IPS DF 19.7 (cell line): ENCODE data around the gene NBPF15.
A peak's percentile ranks its signal among the peaks of the same experiment; 100 is the strongest.
"Not testable (repeated sequence)": the region's sequence is repeated elsewhere in the genome, so short reads cannot be mapped to it uniquely, and the experiment has no call there.

Source experiments
- DNase-seq: peaks from one replicate; pipeline ENCODE4 v3.0.0-alpha.2; 2013; ENCODE audit warnings: low read depth, low spot score

Gene NBPF15, protein sequence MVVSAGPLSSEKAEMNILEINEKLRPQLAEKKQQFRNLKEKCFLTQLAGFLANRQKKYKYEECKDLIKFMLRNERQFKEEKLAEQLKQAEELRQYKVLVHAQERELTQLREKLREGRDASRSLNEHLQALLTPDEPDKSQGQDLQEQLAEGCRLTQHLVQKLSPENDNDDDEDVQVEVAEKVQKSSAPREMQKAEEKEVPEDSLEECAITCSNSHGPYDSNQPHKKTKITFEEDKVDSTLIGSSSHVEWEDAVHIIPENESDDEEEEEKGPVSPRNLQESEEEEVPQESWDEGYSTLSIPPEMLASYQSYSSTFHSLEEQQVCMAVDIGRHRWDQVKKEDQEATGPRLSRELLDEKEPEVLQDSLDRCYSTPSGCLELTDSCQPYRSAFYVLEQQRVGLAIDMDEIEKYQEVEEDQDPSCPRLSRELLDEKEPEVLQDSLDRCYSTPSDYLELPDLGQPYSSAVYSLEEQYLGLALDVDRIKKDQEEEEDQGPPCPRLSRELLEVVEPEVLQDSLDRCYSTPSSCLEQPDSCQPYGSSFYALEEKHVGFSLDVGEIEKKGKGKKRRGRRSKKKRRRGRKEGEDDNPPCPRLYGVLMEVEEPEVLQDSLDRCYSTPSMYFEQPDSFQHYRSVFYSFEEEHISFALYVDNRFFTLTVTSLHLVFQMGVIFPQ

DNA sequence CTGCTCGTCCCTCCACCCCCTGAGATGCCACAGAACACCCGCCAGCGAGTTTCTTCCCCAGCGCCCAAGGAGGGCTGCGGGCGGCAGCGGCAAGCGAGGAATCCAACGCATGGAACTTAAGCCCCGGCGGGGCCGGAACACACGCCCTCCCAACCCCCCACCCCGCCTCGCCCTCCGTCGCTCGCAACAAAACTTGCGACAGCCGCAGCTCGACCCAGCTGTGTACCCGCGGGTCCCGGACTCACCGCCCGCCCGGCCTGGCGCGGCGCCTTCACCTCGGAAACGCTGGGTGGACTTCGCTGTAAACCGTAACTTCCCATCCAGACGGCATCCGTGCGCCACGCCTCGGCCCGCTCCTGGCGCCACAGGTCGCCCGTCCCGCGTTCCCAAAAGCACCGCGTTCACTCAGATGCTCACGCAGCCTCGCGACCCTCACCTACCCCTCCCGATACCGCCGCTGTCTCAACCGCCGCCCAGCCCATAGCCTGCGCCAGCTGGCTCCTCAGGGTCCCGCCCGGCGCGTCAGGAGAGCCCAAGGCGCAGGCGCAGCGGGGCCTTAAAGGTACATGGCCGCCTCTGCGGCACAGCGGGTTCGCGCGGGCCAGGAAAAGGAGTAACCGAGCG, at the start of gene NBPF15:
Gene NBPF15 (minus strand): TSS at position 534 of the 624 bp plus-strand sequence. CDS start 21,666 bp downstream, outside the sequence.
- DNase-seq, result not testable (repeated sequence)

- DNase-seq, result not testable (repeated sequence)
These were observed 35.0 kb upstream of the NBPF15 start for GRCh38 chr1:144496429-144496828.

GRCh38 chr1:144494130-144494529, 32.7 kb upstream of the NBPF15 start:
- DNase-seq, result not testable (repeated sequence)

DNA sequence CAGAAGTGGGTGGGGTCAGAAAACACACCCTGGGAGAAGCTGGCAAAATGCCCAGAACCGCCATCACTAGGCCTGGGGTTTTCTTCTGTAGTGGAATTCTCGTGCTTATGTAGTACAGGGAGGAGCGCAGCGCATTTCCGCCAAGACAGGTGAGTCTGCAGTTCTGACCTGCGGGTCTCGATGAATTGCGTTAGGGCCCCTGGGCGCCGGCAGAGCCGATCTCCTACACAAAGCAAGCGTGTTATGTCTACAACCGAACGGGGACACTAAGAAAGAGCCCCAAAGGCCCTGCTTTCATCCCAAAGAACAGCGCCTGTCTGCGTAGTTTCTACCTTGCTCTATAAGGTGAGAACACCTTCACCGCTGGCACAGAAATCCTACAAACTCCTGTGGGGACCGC, 28.9 kb upstream of the NBPF15 start:
- DNase-seq, result peak; percentile 1

DNA sequence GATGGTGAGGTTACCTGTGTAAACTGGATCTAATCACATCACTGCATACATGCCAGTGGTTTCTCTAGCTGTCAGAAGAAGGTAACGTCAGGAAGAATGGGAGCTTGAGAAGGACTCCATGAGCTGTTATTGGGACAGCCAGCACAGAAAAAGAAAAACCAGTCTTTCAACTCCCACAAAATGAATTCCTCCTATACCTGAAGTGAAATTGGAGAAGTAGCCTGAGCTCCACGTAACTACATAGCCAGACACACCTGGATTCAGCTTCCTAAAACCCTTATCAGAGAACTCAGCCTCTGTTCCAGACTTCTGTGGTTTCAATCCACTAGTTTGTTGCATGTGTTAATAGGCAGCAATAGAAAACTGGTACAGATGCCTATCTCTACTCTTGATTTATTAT, 25.5 kb upstream of the NBPF15 start:
- not testable (repeated sequence) for DNase-seq

DNA sequence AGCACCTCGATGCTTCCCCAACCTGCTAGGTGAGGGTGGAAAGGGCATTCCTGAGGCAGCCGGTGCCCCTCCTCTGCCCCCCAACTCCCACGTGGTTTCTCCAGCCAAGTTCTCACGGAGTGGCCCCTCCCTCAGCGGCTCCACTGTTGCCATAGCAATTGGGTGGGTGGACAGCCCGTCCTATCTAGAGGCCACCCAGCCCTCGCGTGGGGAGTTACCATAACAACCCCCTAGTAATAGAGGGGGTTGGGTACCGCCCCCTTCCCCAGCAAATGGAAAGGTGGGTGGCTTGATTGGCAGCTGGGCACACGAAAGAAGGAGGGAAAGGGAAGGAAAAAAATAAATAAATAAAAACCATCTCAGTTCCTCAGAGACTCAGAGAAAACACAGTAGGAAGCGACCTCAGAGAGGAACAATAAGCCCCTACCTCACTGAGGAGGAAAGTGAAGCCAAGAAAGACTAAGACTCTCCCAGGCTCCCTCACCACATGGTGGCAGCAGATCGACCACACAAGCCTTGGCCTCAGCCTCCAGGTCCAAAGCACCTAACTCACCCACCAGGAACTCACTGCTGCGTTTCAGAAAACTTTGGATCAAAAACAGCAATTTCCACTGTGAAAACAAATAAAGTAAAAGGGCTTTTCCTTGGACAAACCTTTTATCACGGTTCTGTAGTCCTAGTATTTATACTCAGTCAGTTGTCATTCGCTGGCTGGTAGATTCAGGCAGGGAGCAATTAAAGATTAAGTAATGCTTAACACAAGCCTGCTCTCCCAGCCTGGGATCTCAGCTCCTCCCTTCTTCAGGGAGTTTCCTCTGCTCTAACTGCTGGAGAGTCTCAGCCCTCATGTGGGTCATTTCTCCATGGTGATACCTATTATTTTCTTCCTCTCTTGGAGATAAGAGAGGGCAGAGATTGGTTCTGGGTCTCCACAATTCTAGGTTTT, 23.9 kb upstream of the NBPF15 start:
- DNase-seq, result not testable (repeated sequence)

DNA sequence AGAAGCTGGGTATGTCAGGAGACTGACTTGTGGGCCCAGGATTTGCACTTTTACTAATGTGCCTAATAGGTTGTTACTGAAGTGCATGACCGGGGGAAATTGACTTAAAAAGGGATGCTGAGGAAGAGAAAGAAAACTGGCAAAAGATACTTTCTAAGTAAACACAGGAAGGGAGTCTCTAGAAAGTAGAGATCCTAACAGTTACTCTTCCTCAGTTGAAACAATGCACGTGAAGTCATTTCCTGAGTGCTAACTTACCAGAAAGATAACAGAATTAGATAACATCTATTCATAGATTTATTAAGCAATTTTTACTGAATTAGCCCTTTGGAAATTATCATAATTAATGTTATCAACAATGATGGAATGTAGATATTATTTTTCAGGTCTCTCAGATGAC, 12.4 kb upstream of the NBPF15 start:
- DNase-seq, result not testable (repeated sequence)

DNA sequence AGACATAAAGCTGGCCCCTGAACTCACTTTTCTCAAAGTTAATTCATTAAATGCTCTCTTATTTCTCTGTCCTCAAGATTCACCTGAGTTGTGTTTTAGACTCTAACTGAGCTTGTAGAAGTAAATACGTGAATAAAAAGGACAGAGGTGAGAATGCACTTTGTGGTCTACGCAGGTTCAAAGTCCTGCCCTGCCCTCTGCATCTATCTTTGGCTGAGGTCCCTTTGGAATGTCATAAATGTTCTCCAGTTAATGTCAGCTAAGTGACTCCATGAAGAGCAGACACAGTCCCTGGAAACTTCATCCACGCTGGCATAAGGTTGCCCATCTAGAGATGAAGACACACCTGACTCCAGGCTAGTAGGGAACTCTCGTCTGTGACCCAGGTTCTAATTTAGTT, 10.0 kb upstream of the NBPF15 start:
- not testable (repeated sequence) for DNase-seq

- DNase-seq, result not testable (repeated sequence)
These were observed 309 bp upstream of the NBPF15 start for GRCh38 chr1:144461778-144462177.

DNA sequence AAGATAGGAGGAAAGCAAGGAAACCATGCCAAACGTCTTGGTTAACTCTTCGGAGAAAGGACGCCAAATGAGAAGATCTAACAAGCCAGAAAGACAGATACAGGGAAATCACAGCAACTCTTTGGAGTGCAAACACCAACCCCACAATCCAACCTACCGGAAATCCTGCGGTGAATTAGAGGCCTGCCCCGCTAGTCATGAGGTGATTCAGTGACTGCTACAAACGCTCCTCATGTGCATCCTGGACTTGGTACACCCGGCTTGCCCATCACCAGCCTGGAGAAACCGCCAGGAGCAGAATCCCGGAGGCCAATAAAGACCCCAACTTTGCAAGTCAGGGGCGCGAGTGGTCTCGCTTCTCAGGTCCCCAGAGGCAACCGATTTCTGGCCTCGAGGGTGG, 783 bp downstream of the NBPF15 start:
- not testable (repeated sequence) for DNase-seq

- not testable (repeated sequence) for DNase-seq
These were observed 19.1 kb downstream of the NBPF15 start for GRCh38 chr1:144442402-144442801.

- DNase-seq, result not testable (repeated sequence)
These were observed 21.7 kb downstream of the NBPF15 start for GRCh38 chr1:144439737-144440136.

GRCh38 chr1:144418891-144419694, 42.4 kb downstream of the NBPF15 start:
- not testable (repeated sequence) for DNase-seq

DNA sequence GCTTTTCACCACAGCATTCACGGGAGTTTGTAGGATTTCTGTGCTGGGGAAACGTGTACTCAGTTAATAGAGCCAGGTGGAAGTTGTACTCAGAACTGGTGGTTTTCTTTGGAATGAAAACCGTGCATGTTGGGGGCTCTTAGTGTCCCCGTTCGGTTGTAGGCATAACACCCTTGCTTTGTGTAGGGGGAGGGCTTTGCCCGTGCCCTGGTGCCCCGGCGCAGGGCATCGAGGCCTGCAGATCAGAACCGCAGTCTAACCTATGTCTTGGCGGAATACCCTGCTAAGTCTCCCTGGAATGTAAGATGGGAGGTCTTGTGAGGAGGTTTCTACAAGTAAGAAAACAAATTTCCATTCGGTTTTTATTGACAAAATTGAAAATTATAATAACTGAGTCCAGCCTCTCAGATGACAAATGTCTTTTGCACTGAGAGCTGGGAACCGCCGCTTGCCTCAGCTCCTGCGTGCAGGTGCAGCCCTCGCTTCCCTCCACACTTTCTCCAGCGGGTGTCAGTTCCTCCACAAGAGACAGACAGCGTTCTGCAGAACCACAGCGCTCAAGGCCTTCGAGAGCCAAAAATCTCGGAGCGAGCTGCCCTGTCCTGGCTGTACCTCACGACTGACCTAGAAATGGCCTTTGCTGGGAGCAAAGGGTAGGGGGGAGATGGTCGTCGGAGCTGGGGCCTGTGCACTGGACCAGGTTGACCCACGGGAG, 47.9 kb downstream of the NBPF15 start:
- not testable (repeated sequence) for DNase-seq

GRCh38 chr1:144412491-144413403, 48.7 kb downstream of the NBPF15 start:
- DNase-seq, result peak; percentile 99

GRCh38 chr1:144412068-144412471, 49.4 kb downstream of the NBPF15 start:
- peak; percentile 33 for DNase-seq

DNA sequence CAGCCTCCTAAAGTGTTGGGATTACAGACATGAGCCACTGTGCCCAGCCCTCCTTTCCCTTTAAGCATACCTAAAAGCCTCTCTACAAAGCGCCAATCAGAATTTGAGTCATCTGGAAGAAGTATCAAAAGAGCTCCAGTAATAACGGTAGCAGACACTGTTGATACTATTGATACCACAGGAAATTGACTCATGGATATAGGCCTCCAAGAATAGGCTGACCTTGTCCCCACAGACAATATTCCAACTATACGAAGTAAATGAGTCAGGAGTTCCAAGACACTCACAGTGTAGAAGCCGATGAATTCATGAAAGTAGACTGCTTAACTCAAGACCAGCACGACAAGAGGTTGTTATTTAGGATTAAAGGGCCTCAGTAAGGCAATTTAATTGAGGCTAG, 58.7 kb downstream of the NBPF15 start:
- DNase-seq, result not testable (repeated sequence)

- DNase-seq, result not testable (repeated sequence)
These were observed 89.8 kb downstream of the NBPF15 start for GRCh38 chr1:144371651-144372050.
